WI38 (cell line): ENCODE data around the gene SPATA2.

Experiments used
- H3K4me3 ChIP-seq: 2 replicates; pipeline ENCODE4 v1.5.1; 2011; ENCODE audit warnings: low read depth, mild to moderate bottlenecking, control low read depth, low read length
- TF ChIP-seq, protein P1 (sequence below): IDR thresholded peaks from 2 replicates; pipeline ENCODE4 v1.5.1; 2012; ENCODE audit warnings: low read depth, mild to moderate bottlenecking, control low read depth, low read length

SPATA2 gene

GRCh38 chr20:49948809-49949507 lies 33.6 kb upstream of the SPATA2 start:
- TF ChIP-seq, protein P1, sequence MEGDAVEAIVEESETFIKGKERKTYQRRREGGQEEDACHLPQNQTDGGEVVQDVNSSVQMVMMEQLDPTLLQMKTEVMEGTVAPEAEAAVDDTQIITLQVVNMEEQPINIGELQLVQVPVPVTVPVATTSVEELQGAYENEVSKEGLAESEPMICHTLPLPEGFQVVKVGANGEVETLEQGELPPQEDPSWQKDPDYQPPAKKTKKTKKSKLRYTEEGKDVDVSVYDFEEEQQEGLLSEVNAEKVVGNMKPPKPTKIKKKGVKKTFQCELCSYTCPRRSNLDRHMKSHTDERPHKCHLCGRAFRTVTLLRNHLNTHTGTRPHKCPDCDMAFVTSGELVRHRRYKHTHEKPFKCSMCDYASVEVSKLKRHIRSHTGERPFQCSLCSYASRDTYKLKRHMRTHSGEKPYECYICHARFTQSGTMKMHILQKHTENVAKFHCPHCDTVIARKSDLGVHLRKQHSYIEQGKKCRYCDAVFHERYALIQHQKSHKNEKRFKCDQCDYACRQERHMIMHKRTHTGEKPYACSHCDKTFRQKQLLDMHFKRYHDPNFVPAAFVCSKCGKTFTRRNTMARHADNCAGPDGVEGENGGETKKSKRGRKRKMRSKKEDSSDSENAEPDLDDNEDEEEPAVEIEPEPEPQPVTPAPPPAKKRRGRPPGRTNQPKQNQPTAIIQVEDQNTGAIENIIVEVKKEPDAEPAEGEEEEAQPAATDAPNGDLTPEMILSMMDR: no peak

DNA sequence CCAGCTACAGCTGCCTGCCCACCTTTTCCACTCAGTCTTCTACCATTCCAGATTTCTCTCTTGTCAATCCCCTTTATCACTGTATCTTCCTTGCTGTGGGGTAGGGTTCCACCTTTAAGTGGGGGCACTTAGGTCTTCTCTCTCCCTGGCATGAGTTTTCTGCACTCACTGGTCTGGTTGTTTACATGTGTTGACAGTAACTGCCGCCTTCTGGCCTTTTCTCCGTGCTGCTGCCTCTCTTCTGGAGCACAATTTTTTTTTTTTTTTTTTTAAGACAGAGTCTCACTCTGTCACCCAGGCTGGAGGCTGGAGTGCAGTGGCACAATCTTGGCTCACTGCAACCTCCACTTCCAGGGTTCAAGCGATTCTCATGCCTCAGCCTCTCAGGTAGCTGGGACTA lies 32.8 kb upstream of the SPATA2 start:
- no peak overlapping the region for H3K4me3 ChIP-seq
- TF ChIP-seq, protein P1: no peak

More at GRCh38 chr20:49948809-49949507, 33.6 kb upstream of the SPATA2 start:
- H3K4me3 ChIP-seq: peak overlapping the region; percentile 17; the same call in 1 of the 2 replicates

DNA sequence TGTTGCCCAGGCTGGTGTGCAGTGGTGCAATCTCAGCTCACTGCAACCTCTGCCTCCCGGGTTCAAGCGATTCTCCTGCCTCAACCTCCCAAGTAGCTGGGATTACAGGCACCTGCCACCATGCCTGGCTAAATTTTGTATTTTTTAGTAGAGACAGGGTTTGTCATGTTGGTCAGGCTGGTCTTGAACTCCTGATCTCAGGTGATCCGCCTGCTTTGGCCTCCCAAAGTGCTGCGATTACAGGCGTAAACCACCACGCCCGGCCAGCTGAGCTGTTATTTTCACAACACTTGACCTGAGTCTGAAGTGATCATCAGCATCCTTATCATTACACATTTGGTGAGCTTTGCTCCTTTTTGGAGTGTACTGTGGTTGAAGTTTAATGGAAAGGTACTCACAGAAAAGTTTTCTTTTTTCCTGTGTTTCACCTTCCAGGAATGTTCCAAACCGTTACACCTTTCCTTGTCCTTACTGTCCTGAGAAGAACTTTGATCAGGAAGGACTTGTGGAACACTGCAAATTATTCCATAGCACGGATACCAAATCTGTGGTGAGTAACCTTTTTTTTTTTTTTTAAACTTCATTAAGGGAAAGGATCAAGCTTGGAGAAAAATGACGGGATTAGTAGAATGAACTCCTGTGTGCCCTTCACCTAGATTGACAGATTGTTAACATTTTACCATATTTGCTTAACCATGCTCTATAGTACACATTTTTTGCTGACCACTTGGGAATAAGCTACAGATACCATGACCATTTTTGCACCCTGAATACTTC lies 30.6 kb upstream of the SPATA2 start:
- H3K4me3 ChIP-seq: no peak overlapping the region
- TF ChIP-seq, protein P1: no peak

DNA sequence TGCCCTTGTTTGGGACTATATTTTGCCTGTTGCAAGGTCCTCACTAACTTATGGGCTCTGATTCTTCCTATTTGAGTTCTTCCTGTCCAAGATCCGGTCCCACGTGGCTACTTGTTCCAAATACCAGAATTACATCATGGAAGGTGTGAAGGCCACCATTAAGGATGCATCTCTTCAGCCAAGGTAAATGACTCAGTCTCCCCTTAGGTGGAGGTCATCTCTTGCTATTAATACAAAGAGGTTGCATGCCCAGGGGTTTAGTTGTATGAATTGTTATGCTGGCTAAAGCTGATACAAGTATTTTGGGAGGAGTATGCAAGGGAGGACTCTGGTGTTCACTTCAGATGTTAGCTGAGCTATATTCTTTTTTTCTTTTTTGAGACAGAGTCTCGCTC lies 30.0 kb upstream of the SPATA2 start:
- TF ChIP-seq, protein P1: no peak

GRCh38 chr20:49942942-49943341 lies 27.6 kb upstream of the SPATA2 start:
- TF ChIP-seq, protein P1: no peak
- no peak overlapping the region for H3K4me3 ChIP-seq

More for the DNA sequence above, 30.0 kb upstream of the SPATA2 start:
- H3K4me3 ChIP-seq: no peak overlapping the region

DNA sequence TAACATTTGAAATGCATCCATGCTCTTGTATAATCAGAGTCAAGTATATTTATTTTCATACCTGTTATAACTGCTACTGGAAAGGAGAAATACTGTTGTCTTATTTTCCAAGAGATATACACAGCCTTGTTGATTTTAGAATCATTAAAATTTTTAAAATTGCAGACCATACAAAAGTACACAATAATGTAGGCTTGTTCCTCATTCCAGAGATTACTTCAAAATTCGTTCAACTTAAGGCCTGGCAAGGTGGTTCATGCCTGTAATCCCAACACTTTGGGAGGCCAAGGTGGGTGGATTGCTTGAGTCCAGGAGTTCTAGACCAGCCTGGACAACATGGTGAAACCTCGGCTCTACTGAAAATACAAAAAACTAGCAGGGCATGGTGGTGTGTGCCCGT lies 27.0 kb upstream of the SPATA2 start:
- TF ChIP-seq, protein P1: no peak
- no peak overlapping the region for H3K4me3 ChIP-seq

DNA sequence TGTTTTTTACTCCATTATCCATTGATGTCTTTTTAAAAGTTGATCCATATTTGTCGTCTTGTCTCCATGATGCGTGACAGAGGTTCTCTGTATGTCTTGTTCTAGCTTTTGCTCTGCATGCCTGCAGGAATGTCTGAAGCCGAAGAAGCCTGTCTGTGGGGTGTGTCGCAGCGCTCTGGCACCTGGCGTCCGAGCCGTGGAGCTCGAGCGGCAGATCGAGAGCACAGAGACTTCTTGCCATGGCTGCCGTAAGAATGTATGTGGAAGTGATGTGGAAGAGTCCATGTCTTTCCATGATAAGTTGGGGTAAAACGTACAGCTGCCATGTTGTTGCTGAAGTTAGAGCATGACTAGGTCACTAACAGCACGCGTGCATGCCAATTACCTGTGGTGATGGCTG lies 26.1 kb upstream of the SPATA2 start:
- no peak overlapping the region for H3K4me3 ChIP-seq
- TF ChIP-seq, protein P1: no peak
